Fibroblast of skin of left quadriceps (primary cell): Measurements from ENCODE around the gene RAB3C.
"Not testable (repeated sequence)": the region's sequence is repeated elsewhere in the genome, so short reads cannot be mapped to it uniquely, and the experiment has no call there.

Source experiments
- DNase-seq, 2 experiments: peaks; one replicate each; pipeline ENCODE4 v3.0.0-alpha.2; 2013; ENCODE audit warnings: low read depth in 2 of 2

RAB3C gene

GRCh38 chr5:58675341-58675740 is 92.5 kb downstream of the RAB3C start:
- DNase-seq, result no peak

GRCh38 chr5:58677650-58678049 is 94.8 kb downstream of the RAB3C start:
- DNase-seq, result no peak

- no peak for DNase-seq
Measured at GRCh38 chr5:58680503-58680902, 97.6 kb downstream of the RAB3C start.

GRCh38 chr5:58681943-58682342 is 99.1 kb downstream of the RAB3C start:
- DNase-seq, result no peak

GRCh38 chr5:58683567-58683966 is 100.7 kb downstream of the RAB3C start:
- DNase-seq, result no peak

- DNase-seq, result no peak
Measured at GRCh38 chr5:58687079-58687478, 104.2 kb downstream of the RAB3C start.

- DNase-seq, result no peak
Measured at GRCh38 chr5:58687595-58687994, 104.7 kb downstream of the RAB3C start.

GRCh38 chr5:58699088-58699761 is 116.3 kb downstream of the RAB3C start:
- not testable (repeated sequence) for DNase-seq

GRCh38 chr5:58699762-58700118 is 116.9 kb downstream of the RAB3C start:
- DNase-seq, result no peak

GRCh38 chr5:58703925-58704555 is 121.2 kb downstream of the RAB3C start:
- no peak for DNase-seq

- no peak for DNase-seq
Measured at GRCh38 chr5:58706736-58707135, 123.9 kb downstream of the RAB3C start.

- DNase-seq, result no peak
Measured at GRCh38 chr5:58708456-58708855, 125.6 kb downstream of the RAB3C start.

GRCh38 chr5:58710425-58710824 is 127.5 kb downstream of the RAB3C start:
- not testable (repeated sequence) for DNase-seq

GRCh38 chr5:58710871-58711270 is 128.0 kb downstream of the RAB3C start:
- DNase-seq, result no peak

- no peak for DNase-seq
Measured at GRCh38 chr5:58711965-58712364, 129.1 kb downstream of the RAB3C start.

- no peak for DNase-seq
Measured at GRCh38 chr5:58714046-58714445, 131.2 kb downstream of the RAB3C start.

GRCh38 chr5:58715997-58716656 is 133.3 kb downstream of the RAB3C start:
- DNase-seq, result no peak

- no peak for DNase-seq
Measured at GRCh38 chr5:58716713-58717112, 133.8 kb downstream of the RAB3C start.

GRCh38 chr5:58717303-58718007 is 134.6 kb downstream of the RAB3C start:
- no peak for DNase-seq

GRCh38 chr5:58718269-58718978 is 135.5 kb downstream of the RAB3C start:
- DNase-seq, result no peak

GRCh38 chr5:58722160-58722559 is 139.3 kb downstream of the RAB3C start:
- no peak for DNase-seq

GRCh38 chr5:58724992-58725391 is 142.1 kb downstream of the RAB3C start:
- no peak for DNase-seq
